HG03064 (cell line): ENCODE data around the gene CTDP1.
"Not testable (repeated sequence)": the region's sequence is repeated elsewhere in the genome, so short reads cannot be mapped to it uniquely, and the experiment has no call there.

ENCODE experiments used
- ATAC-seq: cut with Tn5 transposase; IDR thresholded peaks from one replicate; pipeline ENCODE4 v1.9.1; 2021; ENCODE audit warnings: low read depth; ENCODE audit not compliant: unreplicated experiment

Gene CTDP1

GRCh38 chr18:79681484-79682387 lies 2.1 kb downstream of the CTDP1 start:
- ATAC-seq: no peak

GRCh38 chr18:79682481-79682880 lies 2.9 kb downstream of the CTDP1 start:
- no peak for ATAC-seq

GRCh38 chr18:79682894-79683625 lies 3.5 kb downstream of the CTDP1 start:
- ATAC-seq: no peak

GRCh38 chr18:79683626-79684282 lies 4.2 kb downstream of the CTDP1 start:
- no peak for ATAC-seq

- ATAC-seq: no peak
Measured at GRCh38 chr18:79684283-79684631, 4.7 kb downstream of the CTDP1 start.

GRCh38 chr18:79684787-79685186 lies 5.2 kb downstream of the CTDP1 start:
- no peak for ATAC-seq

GRCh38 chr18:79685281-79685680 lies 5.7 kb downstream of the CTDP1 start:
- no peak for ATAC-seq

- ATAC-seq: no peak
Measured at GRCh38 chr18:79685971-79686370, 6.4 kb downstream of the CTDP1 start.

- ATAC-seq: no peak
Measured at GRCh38 chr18:79687806-79688205, 8.2 kb downstream of the CTDP1 start.

- no peak for ATAC-seq
Measured at GRCh38 chr18:79690071-79690470, 10.5 kb downstream of the CTDP1 start.

- ATAC-seq: no peak
Measured at GRCh38 chr18:79690586-79691482, 11.2 kb downstream of the CTDP1 start.

- ATAC-seq: no peak
Measured at GRCh38 chr18:79692056-79692455, 12.5 kb downstream of the CTDP1 start.

GRCh38 chr18:79692886-79693285 lies 13.3 kb downstream of the CTDP1 start:
- no peak for ATAC-seq

GRCh38 chr18:79693561-79694205 lies 14.1 kb downstream of the CTDP1 start:
- ATAC-seq: no peak

- ATAC-seq: not testable (repeated sequence)
Measured at GRCh38 chr18:79694206-79694894, 14.7 kb downstream of the CTDP1 start.

GRCh38 chr18:79694895-79695213 lies 15.3 kb downstream of the CTDP1 start:
- no peak for ATAC-seq

- no peak for ATAC-seq
Measured at GRCh38 chr18:79695269-79695668, 15.7 kb downstream of the CTDP1 start.

GRCh38 chr18:79695856-79696850 lies 16.6 kb downstream of the CTDP1 start:
- ATAC-seq: no peak
